Uterus (tissue), 2 donors: ENCODE measurements around the gene AJM1.

Experiments
- POLR2A ChIP-seq, 2 donors: fragments of 450-650 bp; IDR thresholded peaks; one replicate each; pipeline ENCODE4 v1.6.1; 2016; ENCODE audit warnings: antibody characterized with exemption in 2 of 2, mild to moderate bottlenecking in 1 of 2, moderate library complexity in 1 of 2
- TF ChIP-seq, protein P1 (sequence below), 4 experiments: fragments of 200-600 bp in 2 of 4; fragments of 450-650 bp in 2 of 4; sonication (generic) in 2 of 4; IDR thresholded peaks; one replicate each; pipeline ENCODE4 v1.5.1; 2016 to 2019; ENCODE audit warnings: antibody characterized with exemption in 4 of 4, mild to moderate bottlenecking in 2 of 4, moderate library complexity in 1 of 4

- TF ChIP-seq, protein P1, sequence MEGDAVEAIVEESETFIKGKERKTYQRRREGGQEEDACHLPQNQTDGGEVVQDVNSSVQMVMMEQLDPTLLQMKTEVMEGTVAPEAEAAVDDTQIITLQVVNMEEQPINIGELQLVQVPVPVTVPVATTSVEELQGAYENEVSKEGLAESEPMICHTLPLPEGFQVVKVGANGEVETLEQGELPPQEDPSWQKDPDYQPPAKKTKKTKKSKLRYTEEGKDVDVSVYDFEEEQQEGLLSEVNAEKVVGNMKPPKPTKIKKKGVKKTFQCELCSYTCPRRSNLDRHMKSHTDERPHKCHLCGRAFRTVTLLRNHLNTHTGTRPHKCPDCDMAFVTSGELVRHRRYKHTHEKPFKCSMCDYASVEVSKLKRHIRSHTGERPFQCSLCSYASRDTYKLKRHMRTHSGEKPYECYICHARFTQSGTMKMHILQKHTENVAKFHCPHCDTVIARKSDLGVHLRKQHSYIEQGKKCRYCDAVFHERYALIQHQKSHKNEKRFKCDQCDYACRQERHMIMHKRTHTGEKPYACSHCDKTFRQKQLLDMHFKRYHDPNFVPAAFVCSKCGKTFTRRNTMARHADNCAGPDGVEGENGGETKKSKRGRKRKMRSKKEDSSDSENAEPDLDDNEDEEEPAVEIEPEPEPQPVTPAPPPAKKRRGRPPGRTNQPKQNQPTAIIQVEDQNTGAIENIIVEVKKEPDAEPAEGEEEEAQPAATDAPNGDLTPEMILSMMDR (IDR thresholded peaks at IDR 0.05), result no peak
- no peak for TF ChIP-seq POLR2A (IDR thresholded peaks at IDR 0.05)
These were observed 1.2 kb upstream of the AJM1 start for GRCh38 chr9:136840877-136841645.
